Parathyroid adenoma (tissue), 2 donors: ENCODE results near the gene SLC16A10.
A peak's percentile ranks its signal among the peaks of the same experiment; 100 is the strongest.

Experiments used
- H2AFZ ChIP-seq: fragments of 300-600 bp; sonication (generic); one replicate; pipeline ENCODE4 v1.7.0; 2017; ENCODE audit warnings: antibody characterized with exemption, mild to moderate bottlenecking
- H3K27ac ChIP-seq: fragments of 300-600 bp; sonication (generic); one replicate; pipeline ENCODE4 v1.7.0; 2017
- H3K27me3 ChIP-seq: fragments of 300-600 bp; sonication (generic); one replicate; pipeline ENCODE4 v1.7.0; 2017; ENCODE audit warnings: low read length; ENCODE audit not compliant: control insufficient read depth, insufficient read depth
- H3K36me3 ChIP-seq: fragments of 300-600 bp; sonication (generic); one replicate; pipeline ENCODE4 v1.7.0; 2017; ENCODE audit warnings: low read length; ENCODE audit not compliant: control insufficient read depth, insufficient read depth
- H3K4me1 ChIP-seq: fragments of 300-600 bp; sonication (generic); one replicate; pipeline ENCODE4 v1.7.0; 2017; ENCODE audit warnings: control low read depth
- H3K4me2 ChIP-seq: fragments of 300-600 bp; sonication (generic); one replicate; pipeline ENCODE4 v1.7.0; 2017; ENCODE audit warnings: low read length
- H3K4me3 ChIP-seq: fragments of 300-600 bp; sonication (generic); one replicate; pipeline ENCODE4 v1.7.0; 2017; ENCODE audit warnings: low read depth, low read length
- H3K79me2 ChIP-seq: fragments of 300-600 bp; sonication (generic); one replicate; pipeline ENCODE4 v1.7.0; 2017; ENCODE audit warnings: control low read depth
- H3K9ac ChIP-seq: fragments of 300-600 bp; sonication (generic); one replicate; pipeline ENCODE4 v1.7.0; 2017; ENCODE audit warnings: mild to moderate bottlenecking
- H3K9me3 ChIP-seq: fragments of 300-600 bp; sonication (generic); one replicate; pipeline ENCODE4 v1.7.0; 2017; ENCODE audit warnings: low read length; ENCODE audit not compliant: control insufficient read depth
- CTCF ChIP-seq: fragments of 300-600 bp; sonication (generic); IDR thresholded peaks from one replicate; pipeline ENCODE4 v1.7.0; 2017; ENCODE audit warnings: antibody characterized with exemption, mild to moderate bottlenecking
- donor health status: primary hyperparathyroidism.

SLC16A10 gene

GRCh38 chr6:111072801-111073360, 14.4 kb upstream of the SLC16A10 start:
- no peaks in the 10 kb centered on the region for H3K27me3 ChIP-seq
- no peak overlapping the region for H3K27ac ChIP-seq
- no peak overlapping the region for H3K4me3 ChIP-seq
- H3K4me2 ChIP-seq = no peak overlapping the region
- peaks cover 5% of the 10 kb centered on the region for H3K4me1 ChIP-seq
- H3K79me2 ChIP-seq = no peaks in the 10 kb centered on the region
- no peak overlapping the region for H3K9ac ChIP-seq
- H3K9me3 ChIP-seq = no peaks in the 10 kb centered on the region
- H3K36me3 ChIP-seq = no peaks in the 10 kb centered on the region
- no peak for TF ChIP-seq CTCF
- no peak overlapping the region for H2AFZ ChIP-seq

GRCh38 chr6:111074311-111074710, 13.0 kb upstream of the SLC16A10 start:
- Histone ChIP-seq H3K4me1 (no peaks in the 10 kb centered on the region), H3K27me3 (no peaks in the 10 kb centered on the region), H3K9ac (no peak overlapping the region), H3K9me3 (no peaks in the 10 kb centered on the region), H2AFZ (no peak overlapping the region), H3K36me3 (no peaks in the 10 kb centered on the region), H3K27ac (no peak overlapping the region), H3K79me2 (no peaks in the 10 kb centered on the region), H3K4me2 (no peak overlapping the region), H3K4me3 (no peak overlapping the region)
- TF ChIP-seq CTCF = no peak

GRCh38 chr6:111076024-111076695, 11.1 kb upstream of the SLC16A10 start:
- no peaks in the 10 kb centered on the region for H3K36me3 ChIP-seq
- no peaks in the 10 kb centered on the region for H3K9me3 ChIP-seq
- H2AFZ ChIP-seq = no peak overlapping the region
- H3K27ac ChIP-seq = no peak overlapping the region
- no peaks in the 10 kb centered on the region for H3K4me1 ChIP-seq
- H3K27me3 ChIP-seq = no peaks in the 10 kb centered on the region
- H3K9ac ChIP-seq = no peak overlapping the region
- no peaks in the 10 kb centered on the region for H3K79me2 ChIP-seq
- no peak overlapping the region for H3K4me3 ChIP-seq
- no peak for TF ChIP-seq CTCF
- no peak overlapping the region for H3K4me2 ChIP-seq

- Histone ChIP-seq H3K9me3 (no peaks in the 10 kb centered on the region), H2AFZ (no peak overlapping the region), H3K4me3 (no peak overlapping the region), H3K9ac (no peak overlapping the region), H3K79me2 (no peaks in the 10 kb centered on the region), H3K36me3 (no peaks in the 10 kb centered on the region), H3K4me2 (no peak overlapping the region), H3K27me3 (no peaks in the 10 kb centered on the region), H3K27ac (no peak overlapping the region), H3K4me1 (no peaks in the 10 kb centered on the region)
- TF ChIP-seq CTCF = no peak
These were observed 6.6 kb upstream of the SLC16A10 start for GRCh38 chr6:111080698-111081097.

- Histone ChIP-seq H3K27ac (no peak overlapping the region), H3K27me3 (no peaks in the 10 kb centered on the region), H3K9ac (no peak overlapping the region)
These were observed 618 bp upstream of the SLC16A10 start for GRCh38 chr6:111086685-111087084.

More at GRCh38 chr6:111086685-111087084, 618 bp upstream of the SLC16A10 start:
- Histone ChIP-seq H3K79me2 (no peaks in the 10 kb centered on the region), H3K4me3 (peak overlapping the region; percentile 48), H2AFZ (peak overlapping the region; percentile 68), H3K4me2 (peak overlapping the region; percentile 68), H3K9me3 (no peaks in the 10 kb centered on the region), H3K36me3 (no peaks in the 10 kb centered on the region), H3K4me1 (peaks cover 4% of the 10 kb centered on the region)
- TF ChIP-seq CTCF = no peak
